ENCODE measurements around the gene TPP2. TPM values are rescaled to one million over a fixed set of nuclear protein-coding genes. Genes with fewer than 3 reads are reported as not detected.

The TPP2 gene
- total RNA-seq, 3 donors from 2014 or later, result 37.6 to 44.0 (median 38.2) TPM

DNA sequence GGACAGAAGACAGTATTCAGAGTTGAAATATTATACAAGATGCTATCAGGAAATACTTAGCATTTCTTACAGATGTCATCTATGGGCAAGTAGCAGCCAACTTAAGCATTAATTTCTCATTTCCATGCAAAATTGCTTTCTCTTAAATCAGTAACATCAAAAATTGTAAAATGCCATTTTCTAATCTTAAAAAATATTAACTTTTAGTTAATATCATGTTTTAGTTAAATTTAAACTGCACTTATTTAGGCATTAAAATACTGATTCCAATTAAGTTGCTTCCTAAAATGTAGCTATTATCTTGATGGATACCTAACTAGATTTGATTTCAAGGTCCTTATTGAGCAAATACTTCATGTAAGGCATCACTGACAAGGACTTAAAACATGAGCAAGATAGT, 70.2 kb downstream of the TPP2 start:
- TF ChIP-seq, protein P1, sequence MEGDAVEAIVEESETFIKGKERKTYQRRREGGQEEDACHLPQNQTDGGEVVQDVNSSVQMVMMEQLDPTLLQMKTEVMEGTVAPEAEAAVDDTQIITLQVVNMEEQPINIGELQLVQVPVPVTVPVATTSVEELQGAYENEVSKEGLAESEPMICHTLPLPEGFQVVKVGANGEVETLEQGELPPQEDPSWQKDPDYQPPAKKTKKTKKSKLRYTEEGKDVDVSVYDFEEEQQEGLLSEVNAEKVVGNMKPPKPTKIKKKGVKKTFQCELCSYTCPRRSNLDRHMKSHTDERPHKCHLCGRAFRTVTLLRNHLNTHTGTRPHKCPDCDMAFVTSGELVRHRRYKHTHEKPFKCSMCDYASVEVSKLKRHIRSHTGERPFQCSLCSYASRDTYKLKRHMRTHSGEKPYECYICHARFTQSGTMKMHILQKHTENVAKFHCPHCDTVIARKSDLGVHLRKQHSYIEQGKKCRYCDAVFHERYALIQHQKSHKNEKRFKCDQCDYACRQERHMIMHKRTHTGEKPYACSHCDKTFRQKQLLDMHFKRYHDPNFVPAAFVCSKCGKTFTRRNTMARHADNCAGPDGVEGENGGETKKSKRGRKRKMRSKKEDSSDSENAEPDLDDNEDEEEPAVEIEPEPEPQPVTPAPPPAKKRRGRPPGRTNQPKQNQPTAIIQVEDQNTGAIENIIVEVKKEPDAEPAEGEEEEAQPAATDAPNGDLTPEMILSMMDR (IDR thresholded peaks at IDR 0.05), result no peak
- no peaks in the 10 kb centered on the region for H3K4me1 ChIP-seq (ENCODE audit: low read depth)
- H3K9me3 ChIP-seq, result no peaks in the 10 kb centered on the region
- intact Hi-C loops (cut with DNase I, micrococcal nuclease), result no loop called here
- no peaks in the 10 kb centered on the region for H3K36me3 ChIP-seq (ENCODE audit: low read depth)
- no peak overlapping the region for H3K4me3 ChIP-seq
- DNase-seq (no peak), ATAC-seq (no peak)

DNA sequence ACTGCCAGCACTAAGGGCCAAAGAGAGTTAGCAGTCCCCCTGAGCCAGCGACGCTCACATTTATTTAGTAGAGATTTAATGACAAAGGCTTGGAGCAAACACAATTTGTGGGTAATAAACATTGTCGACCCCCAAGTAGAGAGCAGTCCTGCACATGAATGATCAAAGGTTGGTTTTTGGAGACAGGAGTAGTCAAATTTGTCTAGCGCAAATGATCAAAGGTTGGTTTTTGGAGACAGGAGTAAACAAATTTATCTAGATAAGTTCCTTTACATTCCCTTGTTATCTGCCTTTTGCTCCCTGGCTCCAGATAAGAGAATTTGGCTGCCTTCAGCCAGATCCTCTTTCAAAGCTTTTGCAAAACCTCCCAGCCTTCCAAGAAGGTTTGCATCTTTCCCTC, 71.1 kb downstream of the TPP2 start:
- intact Hi-C loops (cut with DNase I, micrococcal nuclease), result no loop called here
- Histone ChIP-seq H3K4me3 (no peak overlapping the region), H3K4me1 (ENCODE audit: low read depth) (no peaks in the 10 kb centered on the region), H3K9me3 (no peaks in the 10 kb centered on the region), H3K36me3 (ENCODE audit: low read depth) (no peaks in the 10 kb centered on the region)
- TF ChIP-seq, protein P1 (IDR thresholded peaks at IDR 0.05), result no peak
- DNase-seq, result no peak
- no peak for ATAC-seq

DNA sequence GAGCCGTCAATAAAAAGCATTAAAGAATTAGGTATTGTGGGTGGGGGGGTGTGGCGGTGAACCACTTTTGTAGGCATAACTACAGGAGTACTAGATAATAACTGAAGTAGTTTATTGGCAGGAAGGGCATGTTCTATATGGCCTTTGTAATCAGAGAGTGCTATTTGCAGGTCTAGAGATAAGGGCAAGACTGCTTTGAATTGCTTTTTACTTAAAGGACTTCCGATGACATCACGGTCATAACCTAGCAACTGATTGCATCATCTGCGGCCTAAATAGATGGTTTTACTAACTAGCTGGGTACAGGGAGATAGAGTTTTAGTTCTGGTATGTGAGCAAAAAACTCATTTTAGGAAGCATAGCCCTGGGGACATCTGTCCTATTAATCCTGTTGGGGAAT, 73.3 kb downstream of the TPP2 start:
- DNase-seq, result no peak
- no peak overlapping the region for H3K4me3 ChIP-seq
- no peaks in the 10 kb centered on the region for H3K36me3 ChIP-seq (ENCODE audit: low read depth)
- intact Hi-C loops (cut with DNase I, micrococcal nuclease), result no loop called here
- TF ChIP-seq, protein P1 (IDR thresholded peaks at IDR 0.05), result no peak
- H3K9me3 ChIP-seq, result no peaks in the 10 kb centered on the region
- no peaks in the 10 kb centered on the region for H3K4me1 ChIP-seq (ENCODE audit: low read depth)
- ATAC-seq, result no peak

DNA sequence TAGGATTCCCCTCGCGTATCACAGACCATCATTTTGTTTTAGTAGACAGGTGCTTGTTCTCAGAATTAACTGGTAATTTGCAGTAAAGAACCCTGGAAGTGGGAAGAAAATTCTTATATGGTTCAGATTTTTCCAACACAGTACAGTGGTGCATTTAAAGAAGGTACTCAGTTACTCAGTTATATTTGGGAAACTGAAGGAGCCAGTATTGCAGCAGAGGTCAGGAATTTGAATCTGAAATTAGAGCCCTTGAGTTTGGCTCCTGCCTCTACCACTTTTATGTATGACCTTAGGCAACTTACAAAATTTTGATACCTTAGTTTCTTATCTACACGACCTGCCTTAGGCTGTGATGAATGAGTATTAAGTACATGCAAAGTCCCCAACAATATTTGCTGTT, 78.3 kb downstream of the TPP2 start:
- no peaks in the 10 kb centered on the region for H3K36me3 ChIP-seq (ENCODE audit: low read depth)
- H3K9me3 ChIP-seq, result no peaks in the 10 kb centered on the region
- TF ChIP-seq, protein P1 (IDR thresholded peaks at IDR 0.05), result no peak
- intact Hi-C loops (cut with DNase I, micrococcal nuclease), result no loop called here
- peaks cover 6% of the 10 kb centered on the region for H3K4me1 ChIP-seq (ENCODE audit: low read depth)
- DNase-seq (no peak), ATAC-seq (no peak)
- no peak overlapping the region for H3K4me3 ChIP-seq

DNA sequence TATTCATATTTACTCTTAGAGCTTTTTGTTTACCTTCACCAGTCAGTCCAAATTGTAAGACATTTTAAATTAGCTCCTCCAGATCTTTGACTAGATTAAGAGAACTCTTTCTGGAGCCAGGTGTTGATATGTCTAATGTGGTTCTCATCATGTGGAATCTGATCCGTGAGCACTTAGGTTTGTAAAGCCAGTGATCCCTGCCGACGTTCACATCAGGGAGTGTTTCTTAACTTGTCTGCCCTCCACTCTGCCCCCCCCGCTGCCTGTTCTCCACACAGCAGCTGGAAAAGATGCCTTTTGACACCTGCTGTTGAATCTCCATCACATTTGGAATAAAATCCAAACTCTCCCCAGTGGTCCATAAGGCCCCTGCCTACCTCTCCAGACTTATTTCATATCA, 80.3 kb downstream of the TPP2 start:
- intact Hi-C loops (cut with DNase I, micrococcal nuclease), result no loop called here
- no peak for DNase-seq
- H3K4me1 ChIP-seq (ENCODE audit: low read depth), result peaks cover 6% of the 10 kb centered on the region
- no peaks in the 10 kb centered on the region for H3K36me3 ChIP-seq (ENCODE audit: low read depth)
- H3K4me3 ChIP-seq, result no peak overlapping the region
- H3K9me3 ChIP-seq, result no peaks in the 10 kb centered on the region
- TF ChIP-seq, protein P1 (IDR thresholded peaks at IDR 0.05), result no peak
- ATAC-seq, result no peak
